ENCODE data around the gene PROSER3. TPM values are rescaled to one million over a fixed set of nuclear protein-coding genes. Genes with fewer than 3 reads are reported as not detected.

PROSER3 gene
- total and polyA plus RNA-seq, 2 of the 13 experiments (the other 11 are each of a cell fraction or from before 2014, with no cell fraction given), result 5.1 to 5.7 TPM

GRCh38 chr19:35740423-35741202, 17.4 kb upstream of the PROSER3 start (continued):
- no peak for TF ChIP-seq ZFYVE20 (CRISPR knock-in tag; IDR thresholded peaks at IDR 0.05; ENCODE audit: borderline replicate concordance, low read depth)
- TF ChIP-seq ZNF343 (CRISPR knock-in tag; IDR thresholded peaks at IDR 0.05), result no peak
- TF ChIP-seq MED8 (CRISPR knock-in tag; IDR thresholded peaks at IDR 0.05; ENCODE audit: insufficient replicate concordance), result peak; percentile 36
- TF ChIP-seq ZNF746 (CRISPR knock-in tag; IDR thresholded peaks at IDR 0.05), result 0 out of 2 replicates have a peak, but pooled peaks have one; percentile 52
- TF ChIP-seq ZNF788 (CRISPR knock-in tag; IDR thresholded peaks at IDR 0.05; ENCODE audit: borderline replicate concordance), result no peak
- peak; percentile 63 for TF ChIP-seq ZMYM4 (CRISPR knock-in tag; IDR thresholded peaks at IDR 0.05)
- TF ChIP-seq MAFG (CRISPR knock-in tag; IDR thresholded peaks at IDR 0.05), result no peak
- no peak; the same call in 1 of the 2 replicates for TF ChIP-seq SPEN (CRISPR knock-in tag; IDR thresholded peaks at IDR 0.05; ENCODE audit: low read depth)
- TF ChIP-seq FOXM1 (CRISPR knock-in tag; IDR thresholded peaks at IDR 0.05), result no peak
- TF ChIP-seq, protein P1, sequence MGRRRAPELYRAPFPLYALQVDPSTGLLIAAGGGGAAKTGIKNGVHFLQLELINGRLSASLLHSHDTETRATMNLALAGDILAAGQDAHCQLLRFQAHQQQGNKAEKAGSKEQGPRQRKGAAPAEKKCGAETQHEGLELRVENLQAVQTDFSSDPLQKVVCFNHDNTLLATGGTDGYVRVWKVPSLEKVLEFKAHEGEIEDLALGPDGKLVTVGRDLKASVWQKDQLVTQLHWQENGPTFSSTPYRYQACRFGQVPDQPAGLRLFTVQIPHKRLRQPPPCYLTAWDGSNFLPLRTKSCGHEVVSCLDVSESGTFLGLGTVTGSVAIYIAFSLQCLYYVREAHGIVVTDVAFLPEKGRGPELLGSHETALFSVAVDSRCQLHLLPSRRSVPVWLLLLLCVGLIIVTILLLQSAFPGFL (CRISPR knock-in tag; IDR thresholded peaks at IDR 0.05), result no peak
- peak; percentile 31; the same call in 1 of the 2 replicates for TF ChIP-seq NCOR1 (IDR thresholded peaks at IDR 0.05; ENCODE audit: borderline replicate concordance, low read length)
- no peak for TF ChIP-seq ZNF546 (CRISPR knock-in tag; conservative IDR thresholded peaks at IDR 0.05)
- TF ChIP-seq CTCF (CRISPR knock-in tag; IDR thresholded peaks at IDR 0.05), result peak; percentile 61
- TF ChIP-seq SNRNP70 (IDR thresholded peaks at IDR 0.05; ENCODE audit: low read depth, low read length), result no peak
- no peak for TF ChIP-seq MLLT10 (CRISPR knock-in tag; IDR thresholded peaks at IDR 0.05)
- TF ChIP-seq ZBTB37 (CRISPR knock-in tag; IDR thresholded peaks at IDR 0.05), result no peak
- TF ChIP-seq KLF11 (CRISPR knock-in tag; IDR thresholded peaks at IDR 0.05), result peak; percentile 90
- no peak for TF ChIP-seq TCF12 (IDR thresholded peaks at IDR 0.05)
- no peak for TF ChIP-seq TCF12 (CRISPR knock-in tag; IDR thresholded peaks at IDR 0.05)
- no peak; the same call in 1 of the 2 replicates for TF ChIP-seq ZIK1 (CRISPR knock-in tag; IDR thresholded peaks at IDR 0.05; ENCODE audit: borderline replicate concordance, low read depth)
- TF ChIP-seq ZHX1 (CRISPR knock-in tag; IDR thresholded peaks at IDR 0.05; ENCODE audit: low read depth), result 0 out of 2 replicates have a peak, but pooled peaks have one; percentile 39
- no peak for TF ChIP-seq KDM3A (CRISPR knock-in tag; IDR thresholded peaks at IDR 0.05; ENCODE audit: low read depth)
- 0 out of 2 replicates have a peak, but pooled peaks have one; percentile 35 for TF ChIP-seq FOXJ3 (CRISPR knock-in tag; IDR thresholded peaks at IDR 0.05; ENCODE audit: borderline replicate concordance)

All from HepG2 (cell line).